ENCODE measurements around the gene DARS1.
"Not testable (repeated sequence)": the region's sequence is repeated elsewhere in the genome, so short reads cannot be mapped to it uniquely, and the experiment has no call there.

The DARS1 gene

GRCh38 chr2:135975702-135976101, 9.7 kb downstream of the DARS1 start:
- DNase-seq = no peak

- no peak for DNase-seq
These were observed 11.4 kb downstream of the DARS1 start for GRCh38 chr2:135974036-135974435.

- no peak for DNase-seq
These were observed 15.6 kb downstream of the DARS1 start for GRCh38 chr2:135969655-135970387.

GRCh38 chr2:135965756-135966155, 19.7 kb downstream of the DARS1 start:
- DNase-seq = no peak

- DNase-seq = not testable (repeated sequence)
These were observed 21.0 kb downstream of the DARS1 start for GRCh38 chr2:135964404-135964803.

- DNase-seq = no peak
These were observed 21.6 kb downstream of the DARS1 start for GRCh38 chr2:135963841-135964240.

- no peak for DNase-seq
These were observed 22.9 kb downstream of the DARS1 start for GRCh38 chr2:135962366-135963123.

- peak; percentile 24 for DNase-seq
These were observed 24.5 kb downstream of the DARS1 start for GRCh38 chr2:135960656-135961551.

- no peak for DNase-seq
These were observed 25.3 kb downstream of the DARS1 start for GRCh38 chr2:135960150-135960549.

GRCh38 chr2:135958927-135959326, 26.5 kb downstream of the DARS1 start:
- not testable (repeated sequence) for DNase-seq

GRCh38 chr2:135954020-135954601, 31.3 kb downstream of the DARS1 start:
- DNase-seq = no peak

GRCh38 chr2:135952891-135953290, 32.5 kb downstream of the DARS1 start:
- no peak for DNase-seq

- DNase-seq = no peak
These were observed 34.3 kb downstream of the DARS1 start for GRCh38 chr2:135951041-135951583.

- no peak for DNase-seq
These were observed 35.8 kb downstream of the DARS1 start for GRCh38 chr2:135949451-135950234.

GRCh38 chr2:135948642-135949355, 36.6 kb downstream of the DARS1 start:
- no peak for DNase-seq

GRCh38 chr2:135948141-135948540, 37.3 kb downstream of the DARS1 start:
- DNase-seq = no peak

GRCh38 chr2:135947483-135947882, 37.9 kb downstream of the DARS1 start:
- no peak for DNase-seq

- no peak for DNase-seq
These were observed 39.9 kb downstream of the DARS1 start for GRCh38 chr2:135945526-135945925.

- DNase-seq = no peak
These were observed 40.8 kb downstream of the DARS1 start for GRCh38 chr2:135944625-135945024.

- no peak for DNase-seq
These were observed 42.3 kb downstream of the DARS1 start for GRCh38 chr2:135942936-135943688.
